Cortex of kidney (tissue), 1 donor: Measurements from ENCODE around the gene ZNF524.

Experiments used
- DNase-seq: peaks from one replicate; lab custom pipeline; 2025; lab: John Stamatoyannopoulos, UW

The ZNF524 gene

DNA sequence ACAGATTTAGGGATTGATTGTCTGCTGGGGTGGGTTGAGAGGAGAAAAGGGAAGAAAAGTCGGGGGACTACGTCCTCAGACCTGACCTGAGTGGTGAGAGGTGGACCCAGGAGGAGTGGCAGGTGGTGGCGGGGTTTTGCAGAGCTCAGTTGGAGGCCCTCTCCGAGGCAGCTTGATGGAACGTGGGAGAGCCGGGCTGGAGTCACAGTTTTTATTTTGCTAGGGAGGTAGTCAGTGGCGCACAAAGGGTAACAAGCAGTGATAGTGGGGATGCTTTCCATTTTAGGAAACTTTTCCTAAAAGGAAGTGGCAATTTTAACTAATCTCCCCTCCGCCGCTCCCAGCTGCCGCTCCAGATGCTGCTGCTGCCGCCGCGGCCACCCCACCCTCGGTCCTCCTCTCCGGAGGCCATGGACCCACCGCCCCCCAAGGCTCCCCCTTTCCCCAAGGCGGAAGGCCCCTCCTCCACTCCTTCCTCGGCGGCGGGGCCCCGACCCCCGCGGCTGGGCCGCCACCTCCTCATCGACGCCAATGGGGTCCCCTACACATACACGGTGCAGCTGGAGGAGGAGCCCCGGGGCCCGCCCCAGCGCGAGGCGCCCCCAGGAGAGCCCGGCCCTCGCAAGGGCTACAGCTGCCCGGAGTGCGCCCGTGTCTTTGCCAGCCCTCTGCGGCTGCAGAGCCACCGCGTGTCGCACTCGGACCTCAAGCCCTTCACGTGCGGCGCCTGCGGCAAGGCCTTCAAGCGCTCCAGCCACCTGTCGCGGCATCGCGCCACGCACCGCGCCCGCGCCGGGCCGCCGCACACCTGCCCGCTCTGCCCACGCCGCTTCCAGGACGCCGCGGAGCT, 42.3 kb downstream of the ZNF524 start:
- DNase-seq: no peak

DNA sequence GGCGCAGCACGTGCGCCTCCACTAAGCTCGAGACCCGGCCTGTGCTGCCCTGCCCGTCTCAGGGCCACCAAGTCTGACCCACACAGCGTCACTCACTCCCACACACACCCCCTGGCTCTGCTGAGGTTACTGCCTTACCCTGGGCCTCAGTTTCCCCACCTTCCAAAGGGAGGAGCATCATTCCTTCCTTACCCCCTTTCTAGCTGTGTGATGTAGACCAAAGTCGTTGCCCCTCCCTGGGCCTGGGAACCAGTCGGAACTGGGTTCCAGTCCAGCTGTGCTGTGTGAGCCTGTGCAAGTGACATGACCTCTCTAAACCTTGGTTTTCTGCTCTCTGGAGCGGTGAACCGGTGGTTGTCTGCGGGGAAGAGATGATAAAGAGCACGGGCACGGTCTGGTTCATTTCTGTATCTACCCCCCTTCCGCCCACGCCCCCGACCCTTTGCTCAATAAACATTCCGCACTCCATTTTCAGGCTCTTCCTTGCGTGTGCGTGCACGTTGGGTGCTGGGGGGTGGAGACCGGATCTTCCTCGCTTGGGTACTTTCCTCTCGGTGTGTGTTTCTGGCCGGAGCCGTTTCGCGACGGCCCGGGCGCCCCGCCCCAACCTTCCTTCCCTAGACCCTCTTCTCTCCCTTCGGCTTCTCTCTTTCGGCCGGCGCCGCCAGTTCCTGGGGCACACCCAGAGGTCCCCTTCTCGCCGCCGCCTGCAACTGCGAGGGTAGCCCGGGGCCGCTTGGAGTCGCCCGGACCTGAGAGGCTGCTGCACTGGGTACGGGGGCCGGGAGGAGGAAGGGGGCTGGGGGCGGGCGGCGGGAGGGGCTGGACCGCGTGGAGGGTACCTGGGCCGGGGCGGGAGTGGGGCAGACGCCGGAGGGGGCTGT, 43.2 kb downstream of the ZNF524 start, which contains the start of gene ZNF581:
Gene ZNF581 (plus strand): TSS at position 647 of the 884 bp plus-strand sequence. CDS start 923 bp downstream, outside the sequence.
- no peak for DNase-seq

DNA sequence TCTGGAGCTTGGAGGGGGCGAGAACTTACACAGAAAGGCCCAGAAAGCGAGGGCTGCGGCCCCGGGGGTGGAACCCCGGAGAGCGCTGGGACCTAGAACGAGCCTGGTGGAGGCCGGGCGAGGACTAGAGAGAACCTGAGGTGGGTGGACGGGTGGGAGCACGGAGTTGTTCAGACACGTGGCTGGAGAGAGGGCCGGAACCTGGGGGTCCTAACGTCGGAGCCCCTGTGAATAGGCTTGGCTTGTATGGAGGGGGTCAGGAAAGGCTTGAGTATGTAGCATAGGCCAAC, 43.7 kb downstream of the ZNF524 start:
- DNase-seq: no peak

DNA sequence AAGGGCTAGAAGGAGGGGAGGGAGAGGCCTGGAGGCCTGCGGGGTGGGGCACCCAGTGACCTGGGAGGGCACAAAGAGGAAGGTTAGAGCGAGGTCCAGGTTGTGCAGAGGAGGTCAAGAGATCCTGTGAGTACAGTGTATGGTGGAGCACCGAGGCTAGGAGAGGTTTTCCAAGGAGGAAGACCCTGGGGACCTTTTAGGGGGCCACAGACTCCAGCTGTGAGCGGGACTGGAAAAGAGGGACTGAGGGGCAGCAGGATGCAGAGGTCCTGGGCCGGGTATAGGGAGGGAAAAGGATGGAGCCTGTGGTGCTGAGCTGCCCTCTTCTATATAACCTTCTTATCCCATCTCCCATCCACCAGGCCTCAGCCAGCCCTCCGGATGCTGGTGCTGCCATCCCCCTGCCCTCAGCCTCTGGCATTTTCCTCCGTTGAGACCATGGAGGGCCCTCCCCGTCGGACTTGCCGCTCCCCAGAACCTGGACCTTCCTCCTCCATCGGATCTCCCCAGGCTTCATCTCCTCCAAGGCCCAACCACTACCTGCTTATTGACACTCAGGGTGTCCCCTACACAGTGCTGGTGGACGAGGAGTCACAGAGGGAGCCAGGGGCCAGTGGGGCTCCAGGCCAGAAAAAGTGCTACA, 44.2 kb downstream of the ZNF524 start:
- no peak for DNase-seq

DNA sequence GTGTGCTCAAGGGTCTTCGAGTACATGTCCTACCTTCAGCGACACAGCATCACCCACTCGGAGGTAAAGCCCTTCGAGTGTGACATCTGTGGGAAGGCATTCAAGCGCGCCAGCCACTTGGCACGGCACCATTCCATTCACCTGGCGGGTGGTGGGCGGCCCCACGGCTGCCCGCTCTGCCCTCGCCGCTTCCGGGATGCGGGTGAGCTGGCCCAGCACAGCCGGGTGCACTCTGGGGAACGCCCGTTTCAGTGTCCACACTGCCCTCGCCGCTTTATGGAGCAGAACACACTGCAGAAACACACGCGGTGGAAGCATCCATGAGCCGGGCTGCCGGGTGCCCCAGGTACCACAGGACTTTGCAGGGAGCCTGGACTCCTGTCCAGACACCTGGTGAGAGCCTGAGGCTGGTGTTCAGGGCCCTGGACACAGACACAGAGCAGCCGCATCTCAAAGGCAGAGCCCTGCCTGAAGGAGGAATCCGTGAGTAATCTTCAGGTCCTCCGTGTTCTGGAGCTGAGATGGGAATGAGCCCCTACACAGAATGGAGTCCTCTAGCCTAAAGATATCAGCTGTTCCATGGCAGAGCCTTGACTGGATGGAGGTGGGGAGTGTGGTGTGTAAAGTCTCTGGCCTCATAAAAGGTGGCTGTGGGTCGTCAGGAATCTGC, 44.9 kb downstream of the ZNF524 start:
- DNase-seq: no peak

DNA sequence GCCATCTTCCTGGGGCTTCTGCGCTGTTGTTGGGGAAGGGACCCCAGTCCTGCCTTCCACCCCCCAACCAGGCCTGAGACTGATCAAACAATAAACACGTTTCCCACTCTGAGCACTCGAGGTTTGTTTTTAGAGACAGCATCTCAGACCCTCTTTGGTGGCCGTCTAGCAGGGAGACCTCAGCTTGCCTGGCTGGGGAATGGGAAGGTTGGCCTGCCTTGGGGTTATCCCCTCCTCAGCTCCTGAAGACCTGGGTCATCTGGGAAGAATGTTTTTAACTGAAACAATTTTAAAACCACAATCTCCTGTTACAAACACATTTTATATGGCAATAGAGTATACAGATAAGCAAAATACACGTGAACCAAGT, 45.4 kb downstream of the ZNF524 start:
- no peak for DNase-seq

DNA sequence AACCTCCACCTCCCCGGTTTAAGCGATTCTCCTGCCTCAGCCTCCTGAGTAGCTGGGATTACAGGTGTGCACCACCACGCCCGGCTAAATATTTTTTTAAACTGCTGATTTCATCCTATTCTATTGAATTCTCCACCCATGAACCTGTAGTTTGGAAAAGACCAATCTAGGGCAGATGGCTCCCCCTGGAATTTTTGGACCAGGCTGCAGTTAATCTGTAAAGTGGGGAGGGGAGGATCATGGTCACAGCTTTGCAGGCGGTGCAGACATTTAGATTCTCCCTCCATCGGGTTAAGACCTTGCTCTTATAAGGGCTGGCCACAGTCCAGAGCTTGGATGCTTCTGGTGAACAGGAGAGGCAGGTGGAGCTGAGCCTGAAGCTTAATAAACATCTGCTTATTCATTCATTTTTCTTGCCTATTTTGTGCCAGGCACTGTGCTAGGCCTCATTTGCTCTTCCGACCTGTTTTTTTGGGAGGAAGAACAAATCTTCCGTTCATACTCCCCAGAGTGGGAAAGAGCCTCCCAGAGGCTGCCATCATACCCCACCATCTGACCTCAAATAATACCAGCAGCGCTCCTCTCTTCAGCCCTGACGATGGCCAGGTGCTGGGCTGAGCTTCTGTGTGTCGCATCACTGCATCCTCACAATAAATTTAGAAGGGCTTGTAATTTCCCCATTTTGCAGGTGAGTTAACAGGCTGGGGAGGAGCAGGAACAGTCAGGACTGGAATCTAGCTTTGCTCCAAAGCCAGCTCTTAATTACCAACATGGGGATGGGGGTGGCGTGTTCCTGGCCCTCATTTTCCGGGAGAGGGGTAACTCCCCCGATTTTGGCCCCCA, 47.0 kb downstream of the ZNF524 start:
- DNase-seq: no peak

DNA sequence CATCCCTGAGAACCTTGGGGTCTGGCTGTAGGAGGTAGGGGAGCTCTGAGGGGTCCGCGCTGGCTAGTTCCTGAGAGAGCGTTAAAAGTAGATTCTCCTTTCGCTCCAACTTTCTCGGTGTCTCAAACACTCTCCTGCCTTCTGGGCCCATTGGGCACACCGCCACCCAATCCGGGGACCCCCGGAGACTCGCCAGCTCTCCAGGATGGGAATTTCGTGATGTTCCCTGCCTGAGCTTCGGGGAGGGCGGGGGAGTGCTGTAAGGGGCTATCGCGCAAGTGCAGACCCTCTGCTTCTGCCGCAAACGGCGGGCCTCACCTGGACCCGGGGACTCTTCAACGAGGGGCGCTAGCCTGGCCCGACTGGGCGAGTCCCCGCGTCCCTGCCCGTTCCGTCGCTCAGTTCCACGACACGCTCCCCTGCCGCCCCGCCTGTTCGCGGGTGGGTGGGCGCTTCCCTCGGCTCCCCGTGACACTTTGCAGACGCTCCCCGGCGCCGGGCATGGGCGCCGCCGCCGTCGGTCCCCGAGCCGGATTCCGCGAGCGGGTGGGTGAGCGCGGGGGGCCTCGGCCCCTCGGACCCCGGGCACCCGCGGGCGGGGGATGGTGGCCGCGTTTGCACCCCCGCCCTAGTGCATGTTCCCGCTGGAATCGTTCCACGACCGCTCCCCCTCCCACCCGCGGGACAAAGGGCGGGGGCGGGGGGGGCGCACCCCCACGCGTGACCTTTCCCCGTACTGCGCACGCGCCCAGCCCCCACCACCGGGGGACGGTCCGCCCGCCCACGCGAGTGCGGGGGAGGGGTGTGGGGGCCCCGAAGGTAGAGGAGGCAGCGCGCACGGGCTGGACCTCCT, 47.9 kb downstream of the ZNF524 start, which contains the start of gene CCDC106:
Gene CCDC106 (plus strand): TSS at position 481 of the 853 bp plus-strand sequence. CDS start 835 bp downstream, outside the sequence.
- DNase-seq: no peak

DNA sequence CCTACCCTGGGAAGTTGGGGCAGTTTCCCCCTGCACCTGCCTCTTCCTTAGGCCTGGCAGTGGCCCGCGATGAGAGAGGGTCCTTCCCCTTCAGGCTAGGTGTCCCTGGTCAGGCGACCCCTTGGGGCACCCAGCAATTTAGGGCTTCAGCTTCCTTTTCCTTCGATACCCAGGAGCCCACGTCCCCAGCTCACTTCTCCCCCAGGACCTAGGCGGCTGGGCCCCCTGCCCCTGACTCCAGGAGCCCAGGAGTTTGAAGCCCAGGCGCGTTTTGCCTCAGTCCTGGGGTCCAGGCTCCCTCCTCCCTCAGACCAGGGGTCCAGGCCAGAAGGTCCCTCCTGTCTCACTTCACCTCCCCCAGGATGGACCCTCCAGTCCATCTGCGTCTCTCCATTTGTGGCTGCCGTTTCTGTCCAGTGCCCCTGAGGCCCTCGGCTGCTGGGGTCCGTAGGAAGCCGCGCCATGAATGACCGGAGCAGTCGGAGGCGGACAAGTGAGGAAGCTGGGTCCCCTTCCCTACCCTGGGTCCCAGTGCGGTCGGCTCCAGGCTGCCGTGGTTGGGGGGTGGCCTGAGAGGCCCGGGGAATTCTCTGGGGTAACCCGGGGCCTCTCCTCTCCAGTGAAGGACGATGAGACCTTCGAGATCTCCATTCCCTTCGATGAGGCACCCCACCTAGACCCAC, 48.6 kb downstream of the ZNF524 start:
- DNase-seq: no peak

DNA sequence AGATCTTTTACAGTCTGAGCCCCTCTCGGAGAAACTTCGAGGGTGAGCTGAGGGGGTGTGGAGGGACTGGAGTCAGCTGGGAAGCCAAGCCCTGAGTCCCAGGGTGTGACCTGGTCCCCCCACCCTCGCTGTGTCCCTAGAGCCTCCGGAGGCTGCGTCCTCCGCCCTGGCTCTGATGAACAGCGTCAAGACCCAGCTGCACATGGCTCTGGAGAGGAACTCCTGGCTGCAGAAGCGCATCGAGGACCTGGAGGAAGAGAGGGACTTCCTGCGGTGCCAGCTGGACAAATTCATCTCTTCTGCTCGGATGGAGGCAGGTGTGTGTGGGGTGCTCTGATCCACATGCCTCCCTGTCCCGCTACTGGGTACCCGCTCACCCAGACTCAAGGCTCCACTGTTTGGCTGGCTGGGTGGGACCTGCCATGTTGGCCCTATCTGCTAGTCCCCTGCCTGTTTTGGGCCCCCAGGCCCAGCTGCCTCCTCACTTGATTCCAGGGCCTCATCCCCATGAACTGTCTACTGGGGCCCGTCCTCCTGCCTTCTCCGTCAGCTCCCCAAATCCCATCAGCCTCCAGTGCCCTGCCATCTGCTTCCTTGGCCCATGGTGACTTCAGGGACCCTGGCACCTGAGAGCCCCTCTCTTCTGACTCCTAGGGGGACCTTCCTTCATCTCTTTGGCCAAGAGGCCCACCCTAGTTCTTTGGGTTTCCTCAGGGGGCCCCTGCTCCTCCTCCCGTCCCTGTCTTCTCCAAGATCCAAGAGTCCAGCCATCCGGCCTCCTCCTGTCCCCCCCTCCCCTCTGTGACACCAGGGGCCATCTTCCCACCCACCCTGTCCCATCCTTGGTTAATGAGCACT, 49.4 kb downstream of the ZNF524 start:
- no peak for DNase-seq

DNA sequence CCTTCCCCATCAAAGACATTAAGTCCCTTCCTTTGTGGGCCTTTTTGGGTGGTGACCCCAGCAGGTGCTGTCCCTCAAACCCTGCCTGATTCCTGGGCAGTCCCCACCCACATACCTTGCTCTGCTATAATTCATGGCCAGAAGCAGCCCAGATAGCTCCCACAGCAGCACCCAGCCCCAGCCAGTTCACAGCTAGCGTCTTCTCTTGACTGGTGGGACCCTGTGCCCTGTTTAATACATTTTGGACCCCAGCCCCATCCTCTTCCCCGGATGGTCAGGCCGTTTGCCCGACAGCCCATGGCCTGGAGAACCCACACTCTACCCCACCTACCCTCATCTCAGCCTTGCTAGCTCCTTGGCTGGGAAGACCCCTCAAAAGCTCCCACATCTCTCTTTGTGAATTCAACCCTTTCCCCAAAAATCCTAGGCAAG, 50.1 kb downstream of the ZNF524 start:
- DNase-seq: no peak

DNA sequence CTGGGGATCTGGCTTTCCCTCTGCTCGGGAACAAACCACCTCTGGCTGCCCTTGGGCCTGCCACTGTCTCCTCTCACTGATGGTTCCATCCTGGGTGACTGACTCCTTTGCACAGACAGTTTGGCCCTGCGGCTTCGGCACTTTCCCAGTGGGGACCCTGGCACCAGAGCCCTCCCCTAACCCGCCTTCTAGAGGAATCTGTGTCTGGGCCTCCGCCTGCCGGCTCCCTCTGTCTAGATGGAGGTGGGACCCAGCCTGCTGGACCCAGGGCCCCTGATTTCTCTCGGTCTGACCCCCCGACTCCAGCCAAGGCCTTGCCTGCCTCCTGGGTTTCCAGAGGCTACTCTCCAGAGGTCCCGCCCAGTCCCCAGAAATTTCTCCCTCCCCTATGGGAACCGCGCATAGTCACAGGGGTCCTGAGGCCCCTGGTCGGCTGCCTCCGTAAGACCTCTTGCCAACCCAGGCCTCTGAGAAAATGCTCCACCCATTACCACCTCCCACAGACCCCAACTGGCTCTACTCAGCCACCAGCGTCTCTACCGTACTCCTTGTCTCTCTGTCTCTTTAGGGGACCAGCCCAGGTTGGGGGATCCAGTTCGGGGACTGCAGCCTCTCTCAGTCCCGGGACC, 50.6 kb downstream of the ZNF524 start:
- no peak for DNase-seq

DNA sequence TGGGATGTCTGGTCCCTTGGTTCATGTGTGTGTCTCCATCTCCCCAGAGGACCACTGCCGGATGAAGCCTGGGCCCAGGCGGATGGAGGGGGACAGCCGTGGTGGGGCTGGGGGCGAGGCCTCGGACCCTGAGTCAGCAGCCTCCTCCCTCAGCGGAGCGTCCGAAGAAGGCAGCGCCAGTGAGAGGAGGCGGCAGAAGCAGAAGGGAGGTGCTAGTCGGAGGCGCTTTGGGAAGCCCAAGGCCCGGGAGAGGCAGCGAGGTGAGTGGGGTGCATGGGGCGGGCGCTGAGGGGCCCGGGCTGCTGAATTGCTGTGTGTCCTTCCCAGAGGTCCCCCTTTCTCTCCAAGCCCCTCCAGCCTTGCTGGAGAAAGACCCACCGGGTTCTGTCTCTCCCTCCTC, 51.1 kb downstream of the ZNF524 start:
- DNase-seq: no peak

DNA sequence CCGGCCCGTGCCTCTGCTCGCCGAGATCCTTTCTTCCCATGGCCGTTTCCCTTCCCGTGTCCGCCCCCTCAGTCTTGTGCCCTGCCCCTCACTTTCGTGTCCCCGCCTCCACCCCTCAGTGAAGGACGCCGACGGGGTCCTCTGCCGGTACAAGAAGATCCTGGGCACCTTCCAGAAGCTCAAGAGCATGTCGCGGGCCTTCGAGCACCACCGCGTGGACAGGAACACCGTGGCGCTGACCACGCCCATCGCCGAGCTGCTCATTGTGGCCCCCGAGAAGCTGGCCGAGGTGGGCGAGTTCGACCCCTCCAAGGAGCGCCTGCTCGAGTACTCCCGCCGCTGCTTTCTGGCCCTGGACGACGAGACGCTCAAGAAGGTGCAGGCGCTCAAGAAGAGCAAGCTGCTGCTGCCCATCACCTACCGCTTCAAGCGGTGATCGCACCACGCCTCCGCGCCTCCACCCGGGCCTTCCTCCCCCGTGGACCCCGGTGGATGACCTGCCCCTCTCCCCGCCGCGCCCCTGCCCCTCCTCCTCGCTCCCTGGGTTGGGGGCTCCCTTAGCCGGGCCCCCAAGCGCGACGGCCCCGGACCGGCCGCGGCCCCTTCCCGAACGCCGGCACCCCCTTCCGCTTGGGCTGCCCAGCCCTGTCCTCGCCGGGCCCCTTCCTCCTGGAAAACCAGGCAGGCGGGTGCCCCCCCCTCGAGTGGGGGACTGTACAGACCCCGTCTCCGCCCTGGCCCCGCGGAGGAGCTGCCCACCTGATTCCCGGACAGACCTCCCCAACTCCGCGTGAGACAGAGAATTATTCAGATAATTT, 52.4 kb downstream of the ZNF524 start:
- no peak for DNase-seq
